Calu3 (cell line): ENCODE data around the gene BICD2. TPM values are rescaled to one million over a fixed set of nuclear protein-coding genes. Genes with fewer than 3 reads are reported as not detected.

Experiments used
- BruUV-seq: library from RNA; stranded (reverse); fragments of 400-500 nt; replicated peaks from 2 replicates; lab custom pipeline; 2021; lab: Mats Ljungman, UMichigan
- CTCF ChIA-PET: fragments of 300-600 bp; sonication (Branson Sonifier 250); formaldehyde crosslinking; loops from one replicate; lab custom pipeline; 2022; ENCODE audit warnings: antibody characterized with exemption; lab: Charles Lee
- DNase-seq: peaks from one replicate; pipeline ENCODE4 v3.0.0; 2022
- H3K27ac Mint-ChIP-seq: one replicate; pipeline ENCODE4 v1.8.0; 2022; ENCODE audit warnings: mixed read lengths; ENCODE audit not compliant: unreplicated experiment
- H3K27me3 Mint-ChIP-seq: one replicate; pipeline ENCODE4 v1.8.0; 2022; ENCODE audit warnings: mixed read lengths; ENCODE audit not compliant: unreplicated experiment
- H3K36me3 Mint-ChIP-seq: one replicate; pipeline ENCODE4 v1.8.0; 2022; ENCODE audit warnings: mild to moderate bottlenecking, moderate library complexity, mixed read lengths; ENCODE audit not compliant: insufficient read depth, unreplicated experiment
- H3K4me1 Mint-ChIP-seq: one replicate; pipeline ENCODE4 v1.8.0; 2022; ENCODE audit warnings: mild to moderate bottlenecking, low read depth, mixed read lengths; ENCODE audit not compliant: unreplicated experiment
- H3K4me3 Mint-ChIP-seq: one replicate; pipeline ENCODE4 v1.8.0; 2022; ENCODE audit warnings: mild to moderate bottlenecking, low read depth, moderate library complexity, mixed read lengths; ENCODE audit not compliant: unreplicated experiment
- H3K9me3 Mint-ChIP-seq: one replicate; pipeline ENCODE4 v1.8.0; 2022; ENCODE audit warnings: low read depth, mixed read lengths; ENCODE audit not compliant: unreplicated experiment
- intact Hi-C: fragments of 100-400 bp; cut with micrococcal nuclease; formaldehyde crosslinking; loops from one replicate; pipeline ENCODE4 v1.10.0; 2022; ENCODE audit not compliant: unreplicated experiment
- total RNA-seq: library from RNA; stranded (reverse); gene quantifications from 2 replicates; pipeline ENCODE4 v1.2.3, GENCODE V29; 2022
- TF ChIP-seq, protein P1 (sequence below): fragments of 200-600 bp; IDR thresholded peaks from one replicate; pipeline ENCODE4 v1.8.0; 2022; ENCODE audit warnings: antibody characterized with exemption; ENCODE audit not compliant: unreplicated experiment

BICD2 gene
- total RNA-seq, 1 experiment from 2014 or later: 21.9 TPM

DNA sequence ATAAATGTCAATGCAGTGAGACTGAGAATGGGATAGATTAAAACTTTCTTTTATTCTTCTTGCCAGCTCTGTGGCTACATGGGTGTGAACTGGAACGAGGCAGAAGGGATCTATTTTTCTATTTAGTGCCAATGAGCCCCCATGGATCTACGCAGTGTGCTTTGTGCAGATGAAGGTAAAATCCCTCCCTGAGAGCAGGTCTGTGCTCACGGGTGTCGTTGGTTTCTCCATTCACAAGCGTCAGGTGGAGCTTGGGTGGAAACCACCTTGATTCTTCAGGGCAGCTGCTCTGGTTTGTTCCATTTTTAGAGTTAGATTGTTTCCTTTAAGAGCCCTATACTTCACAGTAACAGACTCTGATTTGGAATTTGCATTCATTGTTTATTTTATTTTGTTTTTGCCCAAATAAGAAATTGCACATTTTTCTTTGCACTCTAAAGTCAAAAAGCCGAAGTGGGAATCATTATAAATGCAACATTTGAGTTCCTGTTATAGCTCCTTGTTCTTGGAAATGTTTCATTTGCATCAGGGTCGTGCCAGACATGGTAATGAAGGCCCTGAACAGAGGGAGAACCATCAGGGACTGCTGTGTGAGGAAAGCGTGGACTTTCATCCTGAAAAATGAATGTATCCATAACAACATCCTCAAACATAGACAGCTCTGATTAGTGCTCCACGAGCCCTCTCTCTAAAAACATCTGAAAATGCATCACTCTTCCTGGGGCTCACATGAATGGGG is 31.1 kb upstream of the BICD2 start:
- no peak overlapping the region for H3K4me3 Mint-ChIP-seq
- BruUV-seq: no TSS peak
- intact Hi-C loops: no loop called here
- peaks cover 5% of the 10 kb centered on the region for H3K4me1 Mint-ChIP-seq
- H3K9me3 Mint-ChIP-seq: no peaks in the 10 kb centered on the region
- no peaks in the 10 kb centered on the region for H3K36me3 Mint-ChIP-seq
- TF ChIP-seq, protein P1, sequence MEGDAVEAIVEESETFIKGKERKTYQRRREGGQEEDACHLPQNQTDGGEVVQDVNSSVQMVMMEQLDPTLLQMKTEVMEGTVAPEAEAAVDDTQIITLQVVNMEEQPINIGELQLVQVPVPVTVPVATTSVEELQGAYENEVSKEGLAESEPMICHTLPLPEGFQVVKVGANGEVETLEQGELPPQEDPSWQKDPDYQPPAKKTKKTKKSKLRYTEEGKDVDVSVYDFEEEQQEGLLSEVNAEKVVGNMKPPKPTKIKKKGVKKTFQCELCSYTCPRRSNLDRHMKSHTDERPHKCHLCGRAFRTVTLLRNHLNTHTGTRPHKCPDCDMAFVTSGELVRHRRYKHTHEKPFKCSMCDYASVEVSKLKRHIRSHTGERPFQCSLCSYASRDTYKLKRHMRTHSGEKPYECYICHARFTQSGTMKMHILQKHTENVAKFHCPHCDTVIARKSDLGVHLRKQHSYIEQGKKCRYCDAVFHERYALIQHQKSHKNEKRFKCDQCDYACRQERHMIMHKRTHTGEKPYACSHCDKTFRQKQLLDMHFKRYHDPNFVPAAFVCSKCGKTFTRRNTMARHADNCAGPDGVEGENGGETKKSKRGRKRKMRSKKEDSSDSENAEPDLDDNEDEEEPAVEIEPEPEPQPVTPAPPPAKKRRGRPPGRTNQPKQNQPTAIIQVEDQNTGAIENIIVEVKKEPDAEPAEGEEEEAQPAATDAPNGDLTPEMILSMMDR: no peak
- CTCF ChIA-PET: no interaction called here
- no peak overlapping the region for H3K27ac Mint-ChIP-seq
- peaks cover 68% of the 10 kb centered on the region for H3K27me3 Mint-ChIP-seq
- no peak for DNase-seq

DNA sequence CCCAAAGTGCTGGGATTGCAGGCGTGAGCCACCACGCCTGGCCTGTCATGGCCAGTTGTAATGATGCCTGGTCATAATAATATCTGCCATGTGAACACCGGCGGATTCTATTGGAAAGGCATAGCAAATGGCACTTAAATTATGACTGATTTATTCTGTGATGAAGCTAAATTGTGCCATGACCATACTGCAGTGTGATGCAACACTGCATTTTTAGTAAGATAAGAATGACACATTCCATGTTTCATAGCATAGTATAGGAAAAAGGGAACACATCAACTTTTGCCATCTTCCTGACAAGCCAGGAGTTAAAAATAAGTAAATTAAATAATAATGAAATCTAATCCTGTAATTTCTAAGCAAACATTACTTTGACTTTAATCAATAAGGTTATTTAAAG is 30.4 kb upstream of the BICD2 start:
- no TSS peak for BruUV-seq
- no peak overlapping the region for H3K4me3 Mint-ChIP-seq
- H3K9me3 Mint-ChIP-seq: no peaks in the 10 kb centered on the region
- TF ChIP-seq, protein P1: no peak
- H3K36me3 Mint-ChIP-seq: no peaks in the 10 kb centered on the region
- peaks cover 62% of the 10 kb centered on the region for H3K27me3 Mint-ChIP-seq
- intact Hi-C loops: no loop called here
- CTCF ChIA-PET: interaction anchor here (0.7 kb wide), 1 partner anchor 75 kb away, joined by 4 read pairs; no protein-coding TSS in a partner anchor
- H3K4me1 Mint-ChIP-seq: peaks cover 11% of the 10 kb centered on the region
- no peak overlapping the region for H3K27ac Mint-ChIP-seq
- no peak for DNase-seq

DNA sequence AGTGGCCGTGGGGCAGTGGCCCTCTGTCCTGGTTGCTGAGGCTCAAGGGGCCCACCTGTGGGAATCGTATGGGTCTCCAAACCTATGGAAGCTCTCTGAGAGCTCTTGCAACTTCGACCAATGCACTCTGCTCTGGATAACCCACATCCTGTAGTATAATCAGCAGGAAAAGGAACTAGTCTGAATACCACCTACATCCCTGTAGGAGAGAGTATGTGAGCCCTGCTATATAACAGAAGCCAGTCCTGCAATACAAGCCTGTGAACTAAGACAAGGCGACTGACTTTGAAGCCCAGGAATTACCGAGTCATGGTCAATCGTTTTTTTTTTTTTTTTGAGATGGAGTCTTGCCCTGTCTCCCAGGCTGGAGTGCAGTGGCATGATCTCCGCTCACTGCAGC is 29.8 kb upstream of the BICD2 start:
- intact Hi-C loops: no loop called here
- no TSS peak for BruUV-seq
- Mint-ChIP-seq H3K9me3 (no peaks in the 10 kb centered on the region), H3K27ac (no peak overlapping the region), H3K27me3 (peaks cover 57% of the 10 kb centered on the region), H3K4me1 (peaks cover 11% of the 10 kb centered on the region), H3K36me3 (no peaks in the 10 kb centered on the region), H3K4me3 (no peak overlapping the region)
- no peak for DNase-seq
- TF ChIP-seq, protein P1: no peak
- CTCF ChIA-PET: interaction anchor here (0.7 kb wide), 2 partner anchors 75 to 535 kb away, joined by 3 to 4 read pairs; no protein-coding TSS in a partner anchor

DNA sequence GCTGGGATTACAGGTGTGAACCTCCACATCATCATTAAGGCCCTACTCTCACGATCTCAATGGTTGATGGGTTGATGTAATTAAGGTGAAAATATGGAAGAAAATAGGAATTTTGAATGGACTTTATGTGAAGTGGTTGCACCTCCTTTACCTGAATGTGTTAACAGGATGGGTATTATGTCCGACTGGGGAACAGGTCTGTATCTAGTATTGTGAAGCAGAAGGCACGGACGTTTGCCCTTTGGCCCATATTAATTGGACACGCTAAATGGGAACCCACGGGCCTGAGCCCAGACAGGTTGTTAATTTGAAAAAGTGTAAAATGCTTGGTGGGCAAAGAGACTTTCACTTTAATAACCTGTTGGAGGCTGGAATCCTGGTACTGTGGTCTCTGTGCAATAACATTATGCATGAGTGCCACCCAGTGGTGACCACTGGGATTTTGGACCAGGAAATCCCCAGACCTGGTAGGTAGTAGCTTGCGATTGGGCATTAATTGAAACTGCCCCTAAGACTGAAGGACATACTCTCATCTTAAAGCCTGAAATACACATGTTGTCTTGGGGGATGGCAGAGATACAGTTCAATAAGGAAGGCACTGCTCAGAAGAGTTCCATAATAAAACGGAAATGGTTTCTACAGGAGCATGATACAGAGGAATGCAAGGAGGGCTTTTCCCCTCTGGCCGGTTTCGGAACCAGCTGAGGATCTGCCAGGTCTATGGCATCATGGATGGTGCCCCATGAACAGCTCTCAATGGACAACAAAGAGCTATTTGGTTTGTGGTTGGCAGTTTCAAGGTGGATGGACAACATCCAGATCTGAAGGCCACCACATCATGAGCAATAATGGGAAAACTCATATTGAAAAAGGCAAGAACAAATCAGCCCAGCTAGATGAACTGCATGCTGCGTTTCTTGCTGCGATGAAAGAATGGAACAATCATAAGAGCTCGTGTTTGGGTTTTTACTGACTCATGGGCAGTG is 26.2 kb upstream of the BICD2 start:
- Mint-ChIP-seq H3K4me1 (peaks cover 11% of the 10 kb centered on the region), H3K9me3 (no peaks in the 10 kb centered on the region), H3K27me3 (peaks cover 21% of the 10 kb centered on the region), H3K4me3 (no peak overlapping the region), H3K36me3 (no peaks in the 10 kb centered on the region), H3K27ac (no peak overlapping the region)
- CTCF ChIA-PET: interaction anchor here (0.6 to 1.0 kb wide), 6 partner anchors 19 to 651 kb away, joined by 3 to 7 read pairs (median 4); no protein-coding TSS in a partner anchor
- intact Hi-C loops: loop anchor here (2.0 kb wide), 1 partner anchor 74 kb away; no protein-coding TSS in a partner anchor
- TF ChIP-seq, protein P1: peak; percentile 71
- no TSS peak for BruUV-seq
- peak; percentile 75 for DNase-seq
